Parathyroid adenoma (tissue), 2 donors: ENCODE results near the gene OS9.

Source experiments
- H2AFZ ChIP-seq: fragments of 300-600 bp; sonication (generic); one replicate; pipeline ENCODE4 v1.7.0; 2017; ENCODE audit warnings: antibody characterized with exemption, mild to moderate bottlenecking
- H3K27ac ChIP-seq: fragments of 300-600 bp; sonication (generic); one replicate; pipeline ENCODE4 v1.7.0; 2017
- H3K27me3 ChIP-seq: fragments of 300-600 bp; sonication (generic); one replicate; pipeline ENCODE4 v1.7.0; 2017; ENCODE audit warnings: low read length; ENCODE audit not compliant: control insufficient read depth, insufficient read depth
- H3K36me3 ChIP-seq: fragments of 300-600 bp; sonication (generic); one replicate; pipeline ENCODE4 v1.7.0; 2017; ENCODE audit warnings: low read length; ENCODE audit not compliant: control insufficient read depth, insufficient read depth
- H3K4me1 ChIP-seq: fragments of 300-600 bp; sonication (generic); one replicate; pipeline ENCODE4 v1.7.0; 2017; ENCODE audit warnings: control low read depth
- H3K4me2 ChIP-seq: fragments of 300-600 bp; sonication (generic); one replicate; pipeline ENCODE4 v1.7.0; 2017; ENCODE audit warnings: low read length
- H3K4me3 ChIP-seq: fragments of 300-600 bp; sonication (generic); one replicate; pipeline ENCODE4 v1.7.0; 2017; ENCODE audit warnings: low read depth, low read length
- H3K79me2 ChIP-seq: fragments of 300-600 bp; sonication (generic); one replicate; pipeline ENCODE4 v1.7.0; 2017; ENCODE audit warnings: control low read depth
- H3K9ac ChIP-seq: fragments of 300-600 bp; sonication (generic); one replicate; pipeline ENCODE4 v1.7.0; 2017; ENCODE audit warnings: mild to moderate bottlenecking
- H3K9me3 ChIP-seq: fragments of 300-600 bp; sonication (generic); one replicate; pipeline ENCODE4 v1.7.0; 2017; ENCODE audit warnings: low read length; ENCODE audit not compliant: control insufficient read depth
- CTCF ChIP-seq: fragments of 300-600 bp; sonication (generic); IDR thresholded peaks from one replicate; pipeline ENCODE4 v1.7.0; 2017; ENCODE audit warnings: antibody characterized with exemption, mild to moderate bottlenecking
- donor health status: primary hyperparathyroidism.

The OS9 gene

GRCh38 chr12:57697076-57697475 lies 3.1 kb downstream of the OS9 start:
- no peaks in the 10 kb centered on the region for H3K9me3 ChIP-seq
- H3K4me2 ChIP-seq: no peak overlapping the region
- no peaks in the 10 kb centered on the region for H3K36me3 ChIP-seq
- no peak overlapping the region for H2AFZ ChIP-seq
- no peak overlapping the region for H3K4me3 ChIP-seq
- no peaks in the 10 kb centered on the region for H3K27me3 ChIP-seq
- no peaks in the 10 kb centered on the region for H3K79me2 ChIP-seq
- no peak overlapping the region for H3K27ac ChIP-seq
- no peak for TF ChIP-seq CTCF
- H3K9ac ChIP-seq: no peak overlapping the region
- H3K4me1 ChIP-seq: no peaks in the 10 kb centered on the region

GRCh38 chr12:57698414-57698813 lies 4.5 kb downstream of the OS9 start:
- H3K36me3 ChIP-seq: no peaks in the 10 kb centered on the region
- no peak overlapping the region for H3K27ac ChIP-seq
- H3K9ac ChIP-seq: no peak overlapping the region
- no peak for TF ChIP-seq CTCF
- no peaks in the 10 kb centered on the region for H3K79me2 ChIP-seq
- H3K4me3 ChIP-seq: no peak overlapping the region
- no peak overlapping the region for H2AFZ ChIP-seq
- H3K4me1 ChIP-seq: no peaks in the 10 kb centered on the region
- no peaks in the 10 kb centered on the region for H3K9me3 ChIP-seq
- no peak overlapping the region for H3K4me2 ChIP-seq
- no peaks in the 10 kb centered on the region for H3K27me3 ChIP-seq

GRCh38 chr12:57700317-57700716 lies 6.4 kb downstream of the OS9 start:
- Histone ChIP-seq H3K36me3 (no peaks in the 10 kb centered on the region), H3K4me3 (no peak overlapping the region), H3K4me1 (no peaks in the 10 kb centered on the region), H2AFZ (no peak overlapping the region), H3K9me3 (no peaks in the 10 kb centered on the region), H3K9ac (no peak overlapping the region), H3K79me2 (no peaks in the 10 kb centered on the region), H3K27me3 (no peaks in the 10 kb centered on the region), H3K4me2 (no peak overlapping the region), H3K27ac (no peak overlapping the region)
- no peak for TF ChIP-seq CTCF

GRCh38 chr12:57707250-57707649 lies 13.3 kb downstream of the OS9 start:
- Histone ChIP-seq H3K27ac (no peak overlapping the region), H3K9me3 (no peaks in the 10 kb centered on the region), H3K9ac (no peak overlapping the region), H3K4me3 (no peak overlapping the region), H3K27me3 (no peaks in the 10 kb centered on the region), H3K36me3 (no peaks in the 10 kb centered on the region), H3K4me1 (no peaks in the 10 kb centered on the region), H3K79me2 (peaks cover 2% of the 10 kb centered on the region), H2AFZ (no peak overlapping the region), H3K4me2 (no peak overlapping the region)
- TF ChIP-seq CTCF: no peak

- Histone ChIP-seq H3K4me3 (no peak overlapping the region), H3K36me3 (no peaks in the 10 kb centered on the region), H2AFZ (no peak overlapping the region), H3K27me3 (no peaks in the 10 kb centered on the region), H3K4me1 (no peaks in the 10 kb centered on the region), H3K79me2 (peaks cover 6% of the 10 kb centered on the region), H3K27ac (no peak overlapping the region), H3K9me3 (no peaks in the 10 kb centered on the region), H3K9ac (no peak overlapping the region), H3K4me2 (no peak overlapping the region)
- TF ChIP-seq CTCF: no peak
Measured at GRCh38 chr12:57708296-57708695, 14.4 kb downstream of the OS9 start.
